SU-DHL-6 (cell line): ENCODE data around the gene TCERG1.

Experiments used
- H2AFZ ChIP-seq: fragments of 200-600 bp; sonication (generic); 2 replicates; pipeline ENCODE4 v1.6.1; 2014; ENCODE audit warnings: low read depth, mild to moderate bottlenecking, moderate library complexity, mixed read lengths, antibody characterized with exemption, low read length; ENCODE audit not compliant: severe bottlenecking
- H3F3A ChIP-seq: fragments of 200-600 bp; shearing (Covaris generic); 2 replicates; pipeline ENCODE4 v1.6.0; 2016; ENCODE audit warnings: antibody characterized with exemption, mild to moderate bottlenecking; ENCODE audit not compliant: insufficient read depth
- H3K27ac ChIP-seq: fragments of 200-600 bp; sonication (generic); 2 replicates; pipeline ENCODE4 v1.5.1; 2016; ENCODE audit warnings: low read depth, mild to moderate bottlenecking, low read length, moderate library complexity, mixed read lengths
- H3K27me3 ChIP-seq: fragments of 200-600 bp; sonication (generic), shearing (Covaris generic); 2 replicates; pipeline ENCODE4 v1.6.0; 2014; ENCODE audit warnings: mild to moderate bottlenecking, low read length
- H3K36me3 ChIP-seq: fragments of 200-600 bp; sonication (generic); 2 replicates; pipeline ENCODE4 v1.6.1; 2014; ENCODE audit warnings: mild to moderate bottlenecking, low read length, mixed read lengths
- H3K4me2 ChIP-seq: fragments of 300-600, 200-600 bp; shearing (Covaris generic), sonication (generic); 2 replicates; pipeline ENCODE4 v1.6.0; 2014; ENCODE audit warnings: low read length, low read depth, mild to moderate bottlenecking; ENCODE audit not compliant: poor library complexity, severe bottlenecking
- H3K4me3 ChIP-seq: fragments of 200-600 bp; sonication (generic); 2 replicates; pipeline ENCODE4 v1.5.1; 2014; ENCODE audit warnings: antibody characterized with exemption, low read length, mild to moderate bottlenecking, mixed read lengths; ENCODE audit not compliant: insufficient read depth, poor library complexity, severe bottlenecking
- H3K79me2 ChIP-seq: fragments of 200-600 bp; sonication (generic); 2 replicates; pipeline ENCODE4 v1.6.1; 2014; ENCODE audit warnings: mild to moderate bottlenecking, low read length, moderate library complexity; ENCODE audit not compliant: insufficient read depth
- H3K9ac ChIP-seq: fragments of 200-600 bp; sonication (generic); 2 replicates; pipeline ENCODE4 v1.7.0; 2014; ENCODE audit warnings: mild to moderate bottlenecking, low read length
- H3K9me2 ChIP-seq: fragments of 200-600 bp; sonication (generic); replicated peaks from 2 replicates; pipeline ENCODE4 v1.6.1; 2014; ENCODE audit warnings: low read length; ENCODE audit not compliant: insufficient read depth
- H3K9me3 ChIP-seq: fragments of 200-600 bp; sonication (generic); 2 replicates; pipeline ENCODE4 v1.6.1; 2014; ENCODE audit warnings: low read length, mixed read lengths; ENCODE audit not compliant: insufficient read depth
- H4K20me1 ChIP-seq: fragments of 200-600 bp; sonication (generic); 2 replicates; pipeline ENCODE4 v1.6.1; 2014; ENCODE audit warnings: low read depth, mild to moderate bottlenecking, antibody characterized with exemption, low read length, moderate library complexity, mixed read lengths
- CTCF ChIP-seq: fragments of 200-600 bp; sonication (generic); IDR thresholded peaks from one replicate; pipeline ENCODE4 v1.5.1; 2017; ENCODE audit warnings: antibody characterized with exemption, mild to moderate bottlenecking, low read length, moderate library complexity; ENCODE audit not compliant: insufficient read depth, poor library complexity, severe bottlenecking
- EZH2phosphoT487 ChIP-seq: fragments of 200-600 bp; sonication (generic), shearing (Covaris generic); conservative IDR thresholded peaks from 2 replicates; pipeline ENCODE4 v1.6.1; 2018; ENCODE audit warnings: mild to moderate bottlenecking, antibody characterized with exemption, low read length, moderate library complexity, mixed read lengths

Gene TCERG1

DNA sequence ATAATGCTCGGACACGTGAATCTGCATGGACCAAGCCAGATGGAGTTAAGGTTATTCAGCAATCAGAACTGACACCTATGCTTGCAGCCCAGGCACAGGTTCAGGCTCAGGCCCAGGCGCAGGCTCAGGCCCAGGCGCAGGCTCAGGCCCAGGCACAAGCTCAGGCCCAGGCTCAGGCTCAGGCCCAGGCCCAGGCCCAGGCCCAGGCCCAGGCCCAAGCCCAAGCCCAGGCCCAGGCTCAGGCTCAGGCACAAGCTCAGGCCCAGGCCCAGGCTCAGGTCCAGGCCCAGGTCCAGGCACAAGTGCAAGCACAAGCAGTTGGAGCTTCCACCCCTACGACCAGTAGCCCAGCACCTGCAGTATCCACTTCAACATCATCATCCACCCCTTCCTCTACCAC lies 11.8 kb downstream of the TCERG1 start:
- TF ChIP-seq CTCF, result no peak
- no peak for TF ChIP-seq EZH2phosphoT487
- Histone ChIP-seq H3K27ac (no peak overlapping the region), H3K4me3 (no peak overlapping the region), H3K27me3 (no peaks in the 10 kb centered on the region), H3K4me2 (no peak overlapping the region), H3F3A (peaks cover 25% of the 10 kb centered on the region; the same call in 1 of the 2 replicates), H4K20me1 (peaks cover 56% of the 10 kb centered on the region), H3K36me3 (peaks cover 81% of the 10 kb centered on the region), H2AFZ (no peak overlapping the region), H3K9me2 (no peaks in the 10 kb centered on the region), H3K9me3 (no peaks in the 10 kb centered on the region), H3K79me2 (peaks cover 93% of the 10 kb centered on the region), H3K9ac (no peak overlapping the region)

DNA sequence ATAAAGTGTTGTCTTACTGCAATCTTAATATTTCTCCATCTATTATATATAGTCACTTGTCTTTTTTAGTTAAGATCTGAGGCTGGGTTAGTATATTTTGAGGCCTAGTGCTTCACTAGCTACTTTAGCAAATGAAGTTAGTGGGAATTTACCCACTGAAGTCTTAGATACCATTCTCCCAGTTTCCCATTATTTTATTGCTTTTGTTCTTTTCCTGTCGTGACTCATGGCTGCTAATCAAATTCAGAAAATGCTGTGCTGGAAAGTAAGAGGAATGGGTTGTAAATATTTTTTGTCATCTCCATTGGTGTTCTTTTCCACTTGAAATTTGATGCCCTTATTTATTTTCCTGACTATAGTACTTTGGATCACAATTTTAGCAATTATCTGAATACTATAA lies 14.2 kb downstream of the TCERG1 start:
- Histone ChIP-seq H2AFZ (no peak overlapping the region), H3K27ac (no peak overlapping the region), H4K20me1 (peaks cover 33% of the 10 kb centered on the region), H3K9me2 (no peaks in the 10 kb centered on the region), H3K9me3 (no peaks in the 10 kb centered on the region), H3K27me3 (no peaks in the 10 kb centered on the region), H3K36me3 (peaks cover 82% of the 10 kb centered on the region), H3K9ac (no peak overlapping the region), H3K4me2 (no peak overlapping the region), H3K79me2 (peaks cover 92% of the 10 kb centered on the region), H3K4me3 (no peak overlapping the region), H3F3A (peaks cover 36% of the 10 kb centered on the region)
- no peak for TF ChIP-seq EZH2phosphoT487
- no peak for TF ChIP-seq CTCF

DNA sequence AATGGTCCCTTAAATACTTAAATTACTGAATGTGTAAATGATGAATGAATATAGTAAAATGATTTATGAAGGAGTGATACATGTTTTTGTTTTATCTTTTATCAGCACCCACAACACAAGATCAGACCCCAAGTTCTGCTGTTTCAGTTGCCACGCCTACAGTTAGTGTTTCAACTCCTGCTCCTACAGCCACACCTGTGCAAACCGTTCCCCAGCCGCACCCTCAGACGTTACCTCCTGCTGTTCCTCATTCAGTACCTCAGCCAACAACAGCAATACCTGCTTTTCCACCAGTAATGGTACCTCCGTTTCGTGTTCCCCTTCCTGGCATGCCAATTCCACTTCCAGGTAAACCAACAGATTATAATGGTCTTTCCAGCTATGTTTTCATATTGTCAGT lies 16.3 kb downstream of the TCERG1 start:
- H3F3A ChIP-seq, result peaks cover 38% of the 10 kb centered on the region
- H2AFZ ChIP-seq, result no peak overlapping the region
- H3K9me2 ChIP-seq, result no peaks in the 10 kb centered on the region
- H3K4me2 ChIP-seq, result no peak overlapping the region
- TF ChIP-seq CTCF (no peak), EZH2phosphoT487 (no peak)
- peaks cover 43% of the 10 kb centered on the region for H4K20me1 ChIP-seq
- H3K9me3 ChIP-seq, result no peaks in the 10 kb centered on the region
- peaks cover 89% of the 10 kb centered on the region for H3K36me3 ChIP-seq
- peaks cover 97% of the 10 kb centered on the region for H3K79me2 ChIP-seq
- no peak overlapping the region for H3K27ac ChIP-seq
- no peak overlapping the region for H3K4me3 ChIP-seq
- no peak overlapping the region for H3K9ac ChIP-seq
- H3K27me3 ChIP-seq, result no peaks in the 10 kb centered on the region
